Astrocyte (in vitro differentiated cells and primary cell): ENCODE results near the gene RNF207. TPM values are rescaled to one million over a fixed set of nuclear protein-coding genes. Genes with fewer than 3 reads are reported as not detected.

Experiments
- DNase-seq: peaks from one replicate; pipeline ENCODE4 v3.0.0-alpha.2; 2010; ENCODE audit warnings: low read depth
- FAIRE-seq: peaks from 2 replicates; lab custom pipeline; 2011; peaks lifted over from hg19 to GRCh38; lab: Jason Lieb, UNC
- H2AFZ ChIP-seq: 2 replicates; pipeline ENCODE4 v1.6.0; 2012; ENCODE audit warnings: low read depth, low read length, inconsistent platforms
- H3K27ac ChIP-seq: 2 replicates; pipeline ENCODE4 v1.5.1; 2011; ENCODE audit warnings: low read depth, low read length, inconsistent platforms
- H3K27me3 ChIP-seq: 2 replicates; pipeline ENCODE4 v1.6.0; 2011; ENCODE audit warnings: low read length, inconsistent platforms; ENCODE audit not compliant: insufficient read depth
- H3K36me3 ChIP-seq: 2 replicates; pipeline ENCODE4 v1.5.1; 2011; ENCODE audit warnings: low read length, inconsistent platforms; ENCODE audit not compliant: insufficient read depth
- H3K4me1 ChIP-seq: 2 replicates; pipeline ENCODE4 v1.5.1; 2011; ENCODE audit warnings: low read length, inconsistent platforms; ENCODE audit not compliant: insufficient read depth
- H3K4me2 ChIP-seq: 2 replicates; pipeline ENCODE4 v1.6.0; 2012; ENCODE audit warnings: low read length, inconsistent platforms
- H3K4me3 ChIP-seq: 2 replicates; pipeline ENCODE4 v1.5.1; 2011; ENCODE audit warnings: low read depth, mild to moderate bottlenecking, low read length, inconsistent platforms; ENCODE audit not compliant: insufficient read depth
- H3K79me2 ChIP-seq: 2 replicates; pipeline ENCODE4 v1.6.0; 2012; ENCODE audit warnings: mild to moderate bottlenecking, low read length, inconsistent platforms; ENCODE audit not compliant: insufficient read depth
- H3K9ac ChIP-seq: 2 replicates; pipeline ENCODE4 v1.6.0; 2012; ENCODE audit warnings: mild to moderate bottlenecking, low read length, inconsistent platforms
- H3K9me3 ChIP-seq: 2 replicates; pipeline ENCODE4 v1.5.1; 2012; ENCODE audit warnings: low read depth, mild to moderate bottlenecking, low read length, inconsistent platforms; ENCODE audit not compliant: insufficient read depth
- H4K20me1 ChIP-seq: 2 replicates; pipeline ENCODE4 v1.6.0; 2012; ENCODE audit warnings: low read length, inconsistent platforms; ENCODE audit not compliant: insufficient read depth
- H3K27ac Mint-ChIP-seq: one replicate; pipeline ENCODE4 v1.8.0; 2021; ENCODE audit warnings: mild to moderate bottlenecking, mixed read lengths; ENCODE audit not compliant: unreplicated experiment
- H3K27me3 Mint-ChIP-seq: one replicate; pipeline ENCODE4 v1.8.0; 2021; ENCODE audit warnings: low read depth, mixed read lengths; ENCODE audit not compliant: unreplicated experiment
- H3K36me3 Mint-ChIP-seq: one replicate; pipeline ENCODE4 v1.8.0; 2021; ENCODE audit warnings: low read depth, mixed read lengths; ENCODE audit not compliant: unreplicated experiment
- H3K4me1 Mint-ChIP-seq: one replicate; pipeline ENCODE4 v1.8.0; 2021; ENCODE audit warnings: low read depth, mixed read lengths; ENCODE audit not compliant: unreplicated experiment
- H3K4me3 Mint-ChIP-seq: one replicate; pipeline ENCODE4 v1.8.0; 2021; ENCODE audit warnings: mild to moderate bottlenecking, moderate library complexity, mixed read lengths; ENCODE audit not compliant: unreplicated experiment
- H3K9me3 Mint-ChIP-seq: one replicate; pipeline ENCODE4 v1.8.0; 2021; ENCODE audit warnings: mild to moderate bottlenecking, mixed read lengths; ENCODE audit not compliant: unreplicated experiment
- EZH2 ChIP-seq: IDR thresholded peaks from 2 replicates; pipeline ENCODE4 v1.6.1; 2012; ENCODE audit warnings: mild to moderate bottlenecking, low read length, inconsistent platforms; ENCODE audit not compliant: insufficient read depth
- total RNA-seq: library from RNA; stranded (reverse); gene quantifications from 2 replicates; pipeline ENCODE4 v1.2.1, GENCODE V29; 2021
- TF ChIP-seq, protein P1 (sequence below): IDR thresholded peaks from 2 replicates; pipeline ENCODE4 v1.5.1; 2011; ENCODE audit warnings: low read depth, mild to moderate bottlenecking, inconsistent platforms, low read length, moderate library complexity; ENCODE audit not compliant: insufficient read depth

RNF207 gene
- total RNA-seq, 1 donor from 2014 or later, result 4.7 TPM

DNA sequence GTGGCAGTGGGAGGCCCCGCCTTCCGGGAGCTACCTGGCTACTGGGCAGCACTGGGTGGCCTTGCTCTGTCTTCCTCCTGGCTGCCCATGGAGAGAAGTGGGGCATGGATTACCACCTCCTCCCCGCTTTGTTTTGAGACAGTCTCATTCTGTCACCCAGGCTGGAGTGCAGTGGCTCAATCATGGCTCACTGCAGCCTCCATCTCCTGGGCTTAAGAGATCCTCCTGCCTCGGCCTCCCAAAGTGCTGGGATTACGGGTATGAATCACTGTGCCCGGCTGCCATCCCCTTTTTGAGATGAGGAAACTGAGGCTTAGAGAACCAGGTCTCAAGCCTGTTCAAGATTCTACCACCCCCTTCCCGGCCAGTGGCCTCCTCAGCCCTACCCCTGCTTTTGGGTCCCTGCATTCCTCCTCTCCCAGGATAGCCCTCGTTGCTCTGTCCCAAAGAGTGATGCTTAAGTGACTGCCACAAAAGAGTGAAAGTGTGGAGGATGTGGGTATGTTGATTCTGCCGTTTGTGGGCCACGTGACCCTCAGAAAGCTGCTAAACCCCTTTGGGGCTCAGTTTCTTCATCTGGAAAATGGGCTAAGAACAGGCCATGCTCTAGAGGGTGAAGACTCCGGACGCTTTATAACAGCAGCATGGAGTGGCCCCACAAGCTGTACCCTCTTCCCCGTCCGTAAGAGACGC is 45.9 kb downstream of the RNF207 start:
- Mint-ChIP-seq H3K4me3 (no peak overlapping the region), H3K27me3 (peaks cover 54% of the 10 kb centered on the region), H3K27ac (no peak overlapping the region), H3K36me3 (peaks cover 2% of the 10 kb centered on the region), H3K4me1 (no peaks in the 10 kb centered on the region), H3K9me3 (no peaks in the 10 kb centered on the region)
- Histone ChIP-seq H3K4me2 (no peak overlapping the region), H2AFZ (no peak overlapping the region), H3K79me2 (no peaks in the 10 kb centered on the region), H3K4me1 (no peaks in the 10 kb centered on the region), H4K20me1 (peaks cover 10% of the 10 kb centered on the region), H3K4me3 (no peak overlapping the region), H3K27ac (no peak overlapping the region), H3K36me3 (no peaks in the 10 kb centered on the region), H3K9me3 (no peaks in the 10 kb centered on the region), H3K9ac (no peak overlapping the region), H3K27me3 (peaks cover 12% of the 10 kb centered on the region)
- DNase-seq (no peak), FAIRE-seq (no peak)
- no peak for TF ChIP-seq EZH2
- TF ChIP-seq, protein P1, sequence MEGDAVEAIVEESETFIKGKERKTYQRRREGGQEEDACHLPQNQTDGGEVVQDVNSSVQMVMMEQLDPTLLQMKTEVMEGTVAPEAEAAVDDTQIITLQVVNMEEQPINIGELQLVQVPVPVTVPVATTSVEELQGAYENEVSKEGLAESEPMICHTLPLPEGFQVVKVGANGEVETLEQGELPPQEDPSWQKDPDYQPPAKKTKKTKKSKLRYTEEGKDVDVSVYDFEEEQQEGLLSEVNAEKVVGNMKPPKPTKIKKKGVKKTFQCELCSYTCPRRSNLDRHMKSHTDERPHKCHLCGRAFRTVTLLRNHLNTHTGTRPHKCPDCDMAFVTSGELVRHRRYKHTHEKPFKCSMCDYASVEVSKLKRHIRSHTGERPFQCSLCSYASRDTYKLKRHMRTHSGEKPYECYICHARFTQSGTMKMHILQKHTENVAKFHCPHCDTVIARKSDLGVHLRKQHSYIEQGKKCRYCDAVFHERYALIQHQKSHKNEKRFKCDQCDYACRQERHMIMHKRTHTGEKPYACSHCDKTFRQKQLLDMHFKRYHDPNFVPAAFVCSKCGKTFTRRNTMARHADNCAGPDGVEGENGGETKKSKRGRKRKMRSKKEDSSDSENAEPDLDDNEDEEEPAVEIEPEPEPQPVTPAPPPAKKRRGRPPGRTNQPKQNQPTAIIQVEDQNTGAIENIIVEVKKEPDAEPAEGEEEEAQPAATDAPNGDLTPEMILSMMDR, result no peak

DNA sequence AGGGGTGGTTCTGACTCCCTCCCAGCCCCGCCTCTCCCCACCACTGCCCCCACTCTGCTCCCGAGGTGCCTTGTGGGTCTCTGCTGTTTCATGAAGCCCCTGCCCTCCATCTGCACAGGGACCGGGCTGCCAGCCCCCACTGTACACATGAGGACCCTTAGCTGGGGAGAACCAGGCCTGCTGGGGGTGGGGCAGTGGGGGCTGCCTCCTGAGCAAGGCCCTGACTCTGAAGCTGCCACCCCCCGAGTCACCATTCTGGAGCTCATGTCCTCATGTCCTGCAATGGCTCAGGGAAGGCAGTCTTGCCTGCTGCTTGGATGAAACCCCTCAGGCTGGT is 46.4 kb downstream of the RNF207 start:
- Mint-ChIP-seq H3K4me1 (no peaks in the 10 kb centered on the region), H3K27ac (no peak overlapping the region), H3K4me3 (no peak overlapping the region), H3K27me3 (peaks cover 55% of the 10 kb centered on the region), H3K9me3 (no peaks in the 10 kb centered on the region), H3K36me3 (peaks cover 2% of the 10 kb centered on the region)
- Histone ChIP-seq H3K9me3 (no peaks in the 10 kb centered on the region), H3K4me1 (no peaks in the 10 kb centered on the region), H2AFZ (no peak overlapping the region), H3K79me2 (no peaks in the 10 kb centered on the region), H3K27me3 (peaks cover 12% of the 10 kb centered on the region), H3K27ac (no peak overlapping the region), H3K4me3 (no peak overlapping the region), H3K4me2 (no peak overlapping the region), H4K20me1 (peaks cover 9% of the 10 kb centered on the region), H3K36me3 (no peaks in the 10 kb centered on the region), H3K9ac (no peak overlapping the region)
- DNase-seq (no peak), FAIRE-seq (no peak)
- TF ChIP-seq, protein P1, result no peak
- no peak for TF ChIP-seq EZH2

DNA sequence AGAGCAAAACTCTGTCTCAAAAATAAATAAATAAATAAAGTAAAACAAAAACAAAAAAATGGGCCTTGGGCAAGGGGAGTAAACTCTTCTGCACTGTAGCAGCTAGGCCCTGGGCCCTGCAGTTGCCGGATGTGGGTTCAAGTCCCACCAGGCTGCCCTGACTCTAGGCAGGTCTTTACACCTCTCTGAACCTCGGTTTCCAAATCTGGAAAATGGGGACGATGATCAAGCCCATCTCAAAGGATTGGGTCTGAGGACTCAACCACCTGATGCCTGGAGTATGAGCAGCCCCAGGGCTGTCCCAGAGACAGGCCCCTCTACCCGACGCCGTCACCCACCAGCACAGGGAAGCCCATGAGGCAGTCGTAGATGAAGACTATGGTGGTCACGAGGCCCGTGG is 47.5 kb downstream of the RNF207 start:
- Histone ChIP-seq H3K4me1 (no peaks in the 10 kb centered on the region), H3K27me3 (peaks cover 12% of the 10 kb centered on the region), H3K9ac (no peak overlapping the region), H4K20me1 (peaks cover 9% of the 10 kb centered on the region), H3K4me2 (no peak overlapping the region), H3K27ac (no peak overlapping the region), H3K9me3 (no peaks in the 10 kb centered on the region), H3K79me2 (no peaks in the 10 kb centered on the region), H3K36me3 (no peaks in the 10 kb centered on the region), H3K4me3 (no peak overlapping the region), H2AFZ (no peak overlapping the region)
- Mint-ChIP-seq H3K27me3 (peaks cover 54% of the 10 kb centered on the region), H3K27ac (no peak overlapping the region), H3K4me1 (no peaks in the 10 kb centered on the region), H3K36me3 (peaks cover 2% of the 10 kb centered on the region), H3K9me3 (no peaks in the 10 kb centered on the region), H3K4me3 (no peak overlapping the region)
- DNase-seq (no peak), FAIRE-seq (no peak)
- TF ChIP-seq, protein P1, result no peak
- TF ChIP-seq EZH2, result no peak
